ENCODE results near the gene DNAAF8.

The DNAAF8 gene

GRCh38 chr16:4797805-4798252 is 63.5 kb downstream of the DNAAF8 start:
- DNase-seq (ENCODE audit: insufficient read length, low spot score) (no peak), FAIRE-seq (no peak)

GRCh38 chr16:4798456-4798855 is 64.1 kb downstream of the DNAAF8 start:
- FAIRE-seq = no peak
- no peak for DNase-seq (ENCODE audit: insufficient read length, low spot score)
